ENCODE results near the gene TAF9B. TPM values are rescaled to one million over a fixed set of nuclear protein-coding genes. Genes with fewer than 3 reads are reported as not detected.

The TAF9B gene
- total RNA-seq (10 to 100 TPM; 10.1 to 13.4 (median 10.6) TPM), polyA plus RNA-seq (1 to 10 TPM; 3.8 to 7.0 (median 6.1) TPM)
- long read RNA-seq, donor 1, partial matches to known transcripts = 0 of 3 reads
- long read RNA-seq, donor 1, other reads (novel, unspliced or antisense) = 0 of 3 reads
- long read RNA-seq, donor 2, transcript TAF9B-201 (7 exons, 2,713 nt) = major isoform, 16 of 20 reads
- long read RNA-seq, donor 2, partial matches to known transcripts = 1 of 20 reads
- long read RNA-seq, donor 2, other reads (novel, unspliced or antisense) = 3 of 20 reads

DNA sequence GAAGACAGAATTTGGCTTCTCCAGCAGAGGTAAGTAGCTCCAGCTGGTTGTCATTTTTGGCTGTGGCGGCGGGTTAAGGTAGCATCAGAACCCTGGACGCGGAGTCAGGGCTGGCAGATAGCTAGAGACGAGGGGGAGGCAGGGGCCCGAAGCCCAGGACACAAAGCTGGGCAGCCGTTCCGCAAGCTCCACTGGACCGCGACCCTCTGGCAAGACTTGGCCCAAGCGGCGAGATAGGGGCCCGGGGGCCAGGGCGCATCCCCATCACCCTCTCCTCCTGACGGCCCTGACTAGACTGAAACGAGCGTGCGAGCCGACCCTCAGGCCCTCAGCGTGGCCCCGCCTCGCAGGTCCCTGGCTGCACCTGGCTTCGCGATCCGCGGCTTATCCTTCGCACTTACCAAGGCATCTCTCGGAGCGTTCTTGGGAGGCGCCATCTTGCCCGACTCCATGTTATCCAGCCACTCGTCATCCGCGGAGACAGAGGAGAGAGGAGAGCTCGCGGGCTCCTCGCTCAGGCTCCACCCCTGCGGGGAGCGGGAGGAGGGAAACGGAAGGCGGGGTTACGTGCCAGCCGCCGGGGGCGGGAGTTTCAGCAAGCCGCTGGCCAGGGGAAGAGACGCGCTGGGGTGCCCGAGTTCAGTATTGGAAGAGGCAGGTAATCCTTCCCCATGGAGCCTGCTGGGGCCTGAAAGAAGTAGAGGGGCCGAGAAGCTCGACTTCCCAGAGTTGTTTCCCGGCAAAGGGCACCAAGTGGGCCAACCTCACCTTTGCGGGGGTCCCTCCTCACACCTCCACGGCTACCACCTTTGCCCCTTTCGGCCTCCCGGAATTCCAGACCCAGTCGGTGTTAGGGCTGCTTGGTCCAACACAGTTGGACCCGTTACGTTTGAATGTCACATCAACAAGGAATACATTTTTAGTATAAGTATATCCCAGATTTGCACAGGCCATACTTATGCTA is at the start of gene TAF9B:
Gene TAF9B, minus strand, starts transcription at position 491 of the 964 bp plus-strand sequence. Its CDS starts 39 bp downstream, at position 452.
- ATAC-seq (peak; percentile 90 to 98 (median 96)), DNase-seq (peak; percentile 82 to 90)
- Histone ChIP-seq H3K36me3 (ENCODE audit: insufficient read depth in 1 of 2, low read depth in 1 of 2) (no peaks in the 10 kb centered on the region), H3K27me3 (ENCODE audit: insufficient read depth in 3 of 3, low read length in 2 of 3) (no peaks in the 10 kb centered on the region), H3K9me3 (no peaks in the 10 kb centered on the region), H3K27ac (peak within 1 kb of the TSS; percentile 67), H3K4me1 (no peaks in the 10 kb centered on the region), H3K4me3 (peak within 1 kb of the TSS; percentile 78)
- 3 to 38% (median 11%) methylated on average over 23 to 59 of the region's 59 CpGs for WGBS, 3 donors
- intact Hi-C loops (cut with DNase I) = no loop called here
- TF ChIP-seq CTCF (IDR thresholded peaks at IDR 0.05) = no peak

- intact Hi-C loops (cut with DNase I) = no loop called here
- no peak for DNase-seq
- ATAC-seq = no peak
- Histone ChIP-seq H3K4me3 (no peak overlapping the region), H3K4me1 (no peaks in the 10 kb centered on the region), H3K36me3 (ENCODE audit: insufficient read depth in 1 of 2, low read depth in 1 of 2) (no peaks in the 10 kb centered on the region), H3K9me3 (no peaks in the 10 kb centered on the region), H3K27me3 (ENCODE audit: insufficient read depth in 3 of 3, low read length in 2 of 3) (no peaks in the 10 kb centered on the region), H3K27ac (no peak overlapping the region)
- 81 to 94% (median 86%) methylated on average over 6 to 7 of the region's 7 CpGs for WGBS, 3 donors
- TF ChIP-seq CTCF (IDR thresholded peaks at IDR 0.05) = no peak
Observed at GRCh38 chrX:78182881-78183280, 43.4 kb upstream of the TAF9B start.

DNA sequence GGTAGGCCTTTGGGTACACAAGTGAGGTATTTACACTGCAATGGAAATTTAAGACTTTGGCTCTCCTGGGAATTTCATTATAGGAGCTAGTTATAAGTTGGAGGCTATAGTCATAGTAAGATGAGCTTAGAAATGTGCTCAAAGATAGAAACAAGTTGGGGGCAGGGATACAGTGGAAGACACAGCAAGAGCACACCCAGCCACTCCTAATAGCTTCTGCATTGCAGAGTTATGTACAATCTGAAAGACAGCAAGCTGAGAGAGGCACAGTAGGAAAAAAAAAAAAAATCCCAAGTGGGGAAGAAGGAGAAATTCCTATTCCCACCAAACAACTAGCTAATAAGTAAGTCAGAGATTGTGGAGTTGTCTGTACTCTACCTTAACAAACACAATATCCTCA is 41.9 kb upstream of the TAF9B start:
- Histone ChIP-seq H3K4me3 (no peak overlapping the region), H3K27ac (no peak overlapping the region)
- no peak for ATAC-seq

GRCh38 chrX:78168065-78168464 is 28.6 kb upstream of the TAF9B start:
- H3K9me3 ChIP-seq = no peaks in the 10 kb centered on the region
- intact Hi-C loops (cut with DNase I) = no loop called here

More for the DNA sequence above, 41.9 kb upstream of the TAF9B start:
- no peaks in the 10 kb centered on the region for H3K36me3 ChIP-seq (ENCODE audit: insufficient read depth in 1 of 2, low read depth in 1 of 2)
- DNase-seq = no peak
- intact Hi-C loops (cut with DNase I) = no loop called here
- no peaks in the 10 kb centered on the region for H3K4me1 ChIP-seq
- no peaks in the 10 kb centered on the region for H3K9me3 ChIP-seq
- no peaks in the 10 kb centered on the region for H3K27me3 ChIP-seq (ENCODE audit: insufficient read depth in 3 of 3, low read length in 2 of 3)
- TF ChIP-seq CTCF (IDR thresholded peaks at IDR 0.05) = no peak

More at GRCh38 chrX:78168065-78168464, 28.6 kb upstream of the TAF9B start:
- TF ChIP-seq CTCF (IDR thresholded peaks at IDR 0.05) = no peak
- no peak for ATAC-seq
- H3K27me3 ChIP-seq (ENCODE audit: insufficient read depth in 3 of 3, low read length in 2 of 3) = peaks cover 0 to 4% (median 0%) of the 10 kb centered on the region in 3 donors
- DNase-seq = no peak
- H3K27ac ChIP-seq = no peak overlapping the region
- no peaks in the 10 kb centered on the region for H3K36me3 ChIP-seq (ENCODE audit: insufficient read depth in 1 of 2, low read depth in 1 of 2)
- H3K4me1 ChIP-seq = no peaks in the 10 kb centered on the region
- no peak overlapping the region for H3K4me3 ChIP-seq

Measured in psoas muscle (tissue), 8 donors.